H9 (cell line): ENCODE results near the gene SIRT7. TPM values are rescaled to one million over a fixed set of nuclear protein-coding genes. Genes with fewer than 3 reads are reported as not detected.

Experiments
- DNase-seq: peaks from one replicate; pipeline ENCODE4 v3.0.0-alpha.2; 2017
- H2AFZ ChIP-seq: one replicate; pipeline ENCODE4 v1.6.1; 2013; ENCODE audit warnings: mild to moderate bottlenecking, low read length, control low read depth, moderate library complexity
- H2AK5ac ChIP-seq: 2 replicates; pipeline ENCODE4 v1.6.1; 2013; ENCODE audit warnings: low read length, control low read depth, mixed read lengths; ENCODE audit not compliant: insufficient read length
- H2BK120ac ChIP-seq: one replicate; pipeline ENCODE4 v1.6.1; 2013; ENCODE audit warnings: low read depth, mild to moderate bottlenecking, low read length, control low read depth, inconsistent platforms; ENCODE audit not compliant: poor library complexity, severe bottlenecking
- H2BK12ac ChIP-seq: 2 replicates; pipeline ENCODE4 v1.6.1; 2013; ENCODE audit warnings: low read length, control low read depth, mixed read lengths, low read depth; ENCODE audit not compliant: insufficient read length
- H2BK15ac ChIP-seq: 2 replicates; pipeline ENCODE4 v1.6.1; 2013; ENCODE audit warnings: low read depth, low read length, control low read depth
- H2BK20ac ChIP-seq: one replicate; pipeline ENCODE4 v1.6.1; 2013; ENCODE audit warnings: low read depth, mild to moderate bottlenecking, low read length, control low read depth, inconsistent platforms; ENCODE audit not compliant: poor library complexity, severe bottlenecking
- H2BK5ac ChIP-seq: 2 replicates; pipeline ENCODE4 v1.6.1; 2013; ENCODE audit warnings: low read length, control low read depth, mixed read lengths; ENCODE audit not compliant: insufficient read length
- H3K14ac ChIP-seq: 2 replicates; pipeline ENCODE4 v1.6.1; 2013; ENCODE audit warnings: low read length, control low read depth; ENCODE audit not compliant: insufficient read depth
- H3K18ac ChIP-seq: 2 replicates; pipeline ENCODE4 v1.6.1; 2013; ENCODE audit warnings: low read depth, mild to moderate bottlenecking, mixed read lengths, low read length, control low read depth; ENCODE audit not compliant: insufficient read length
- H3K23ac ChIP-seq: 2 replicates; pipeline ENCODE4 v1.6.1; 2013; ENCODE audit warnings: low read length, control low read depth, mixed read lengths, low read depth; ENCODE audit not compliant: insufficient read length
- H3K23me2 ChIP-seq: 2 replicates; pipeline ENCODE4 v1.6.1; 2013; ENCODE audit warnings: low read depth, mild to moderate bottlenecking, mixed read lengths, low read length, control low read depth; ENCODE audit not compliant: insufficient read length, poor library complexity, severe bottlenecking
- H3K27ac ChIP-seq: 2 replicates; pipeline ENCODE4 v1.5.1; 2013; ENCODE audit warnings: low read length, control low read depth, mixed read lengths, low read depth; ENCODE audit not compliant: insufficient read length
- H3K27me3 ChIP-seq: 2 replicates; pipeline ENCODE4 v1.6.1; 2013; ENCODE audit warnings: low read length, control low read depth, inconsistent platforms; ENCODE audit not compliant: insufficient read depth
- H3K4ac ChIP-seq: 2 replicates; pipeline ENCODE4 v1.6.1; 2013; ENCODE audit warnings: low read depth, mild to moderate bottlenecking, control low read depth, inconsistent platforms, low read length, moderate library complexity
- H3K4me1 ChIP-seq: 2 replicates; pipeline ENCODE4 v1.6.1; 2013; ENCODE audit warnings: low read length, control low read depth, inconsistent platforms; ENCODE audit not compliant: insufficient read depth
- H3K4me2 ChIP-seq: 2 replicates; pipeline ENCODE4 v1.6.1; 2013; ENCODE audit warnings: low read length, control low read depth, mixed read lengths; ENCODE audit not compliant: insufficient read length, insufficient read depth
- H3K56ac ChIP-seq: 2 replicates; pipeline ENCODE4 v1.6.1; 2013; ENCODE audit warnings: low read depth, mild to moderate bottlenecking, mixed read lengths, low read length, control low read depth; ENCODE audit not compliant: insufficient read length
- H3K79me1 ChIP-seq: 2 replicates; pipeline ENCODE4 v1.6.1; 2013; ENCODE audit warnings: low read depth, mild to moderate bottlenecking, moderate library complexity, low read length, control low read depth, inconsistent platforms; ENCODE audit not compliant: insufficient read depth, poor library complexity, severe bottlenecking
- H3K79me2 ChIP-seq: 2 replicates; pipeline ENCODE4 v1.6.1; 2013; ENCODE audit warnings: low read length, control low read depth, inconsistent platforms; ENCODE audit not compliant: insufficient read depth
- H3K9ac ChIP-seq: 2 replicates; pipeline ENCODE4 v1.6.1; 2013; ENCODE audit warnings: low read length, control low read depth, mixed read lengths; ENCODE audit not compliant: insufficient read length; ENCODE audit errors: extremely low read depth
- H3K9me3 ChIP-seq: one replicate; pipeline ENCODE4 v1.6.1; 2013; ENCODE audit warnings: low read depth, low read length, inconsistent platforms; ENCODE audit not compliant: control insufficient read depth
- H3T11ph ChIP-seq: one replicate; pipeline ENCODE4 v1.6.1; 2013; ENCODE audit warnings: mild to moderate bottlenecking, low read length, control low read depth, inconsistent platforms
- H4K20me1 ChIP-seq: one replicate; pipeline ENCODE4 v1.6.1; 2013; ENCODE audit not compliant: control insufficient read depth, insufficient read length, insufficient read depth
- H4K5ac ChIP-seq: 2 replicates; pipeline ENCODE4 v1.6.1; 2013; ENCODE audit warnings: low read depth, mild to moderate bottlenecking, mixed read lengths, low read length, control low read depth; ENCODE audit not compliant: insufficient read length
- H4K8ac ChIP-seq: replicated peaks from 2 replicates; pipeline ENCODE4 v1.6.1; 2013; ENCODE audit warnings: low read length, control low read depth, mixed read lengths, low read depth; ENCODE audit not compliant: insufficient read length
- H4K91ac ChIP-seq: 2 replicates; pipeline ENCODE4 v1.6.1; 2013; ENCODE audit warnings: low read depth, mild to moderate bottlenecking, moderate library complexity, mixed read lengths, low read length, control low read depth; ENCODE audit not compliant: insufficient read length
- H3K27ac Mint-ChIP-seq, 3 experiments: 2 replicates in 2 of 3; 3 replicates in 1 of 3; pipeline ENCODE4 v1.8.0; 2020 to 2021; ENCODE audit warnings: mixed read lengths in 3 of 3, mild to moderate bottlenecking in 1 of 3, moderate library complexity in 1 of 3
- H3K27me3 Mint-ChIP-seq: 2 replicates; pipeline ENCODE4 v1.8.0; 2021; ENCODE audit warnings: low read depth, mild to moderate bottlenecking, moderate library complexity, mixed read lengths
- H3K36me3 Mint-ChIP-seq, 3 experiments: 2 replicates in 2 of 3; 3 replicates in 1 of 3; pipeline ENCODE4 v1.8.0; 2020 to 2021; ENCODE audit warnings: low read depth in 3 of 3, mixed read lengths in 3 of 3; ENCODE audit not compliant: insufficient read depth in 1 of 3
- H3K4me1 Mint-ChIP-seq, 2 experiments: 2 replicates each; pipeline ENCODE4 v1.8.0; 2020; ENCODE audit warnings: mixed read lengths in 2 of 2
- H3K4me3 Mint-ChIP-seq, 2 experiments: 2 replicates in 1 of 2; 3 replicates in 1 of 2; pipeline ENCODE4 v1.8.0; 2020 to 2021; ENCODE audit warnings: mild to moderate bottlenecking in 2 of 2, mixed read lengths in 2 of 2, moderate library complexity in 1 of 2
- H3K9me3 Mint-ChIP-seq, 2 experiments: 2 replicates in 1 of 2; 3 replicates in 1 of 2; pipeline ENCODE4 v1.8.0; 2020; ENCODE audit warnings: mild to moderate bottlenecking in 2 of 2, mixed read lengths in 2 of 2, moderate library complexity in 1 of 2
- CTCF ChIP-seq: fragments of 200-600 bp; sonication (generic); conservative IDR thresholded peaks from 3 replicates; pipeline ENCODE4 v1.8.0; 2021; ENCODE audit warnings: antibody characterized with exemption, mild to moderate bottlenecking
- WGBS: extraction: QIAGEN DNeasy Blood & Tissue Kit; methylation state at CpG from one replicate; pipeline ENCODE4 v1.1.7; 2013; ENCODE audit warnings: missing lambda C conversion rate, low lambda C conversion rate, mixed read lengths; ENCODE audit not compliant: insufficient read length; ENCODE audit errors: extremely low coverage; 5-methylcytosine and 5-hydroxymethylcytosine counted together
- total RNA-seq: library from RNA; stranded (reverse); gene quantifications from 2 replicates; pipeline ENCODE4 v1.2.1, GENCODE V29; 2021

SIRT7 gene
- total RNA-seq, 1 experiment from 2014 or later = 29.7 TPM

- no peak overlapping the region for H3K9ac ChIP-seq
- no peak overlapping the region for H3K4me3 Mint-ChIP-seq
- H3K4me1 ChIP-seq = peaks cover 3% of the 10 kb centered on the region; the same call in 1 of the 2 replicates
- H3K14ac ChIP-seq = no peak overlapping the region
- no peak overlapping the region for H3K27ac Mint-ChIP-seq
- no peak for DNase-seq
- H3K4me2 ChIP-seq = no peak overlapping the region
- H2BK20ac ChIP-seq = no peak overlapping the region
- peaks cover 22% of the 10 kb centered on the region; the same call in 1 of the 2 replicates for H3K79me2 ChIP-seq
- H3K4me1 Mint-ChIP-seq = peaks cover 44 to 47% of the 10 kb centered on the region in 2 experiments
- H3K27ac ChIP-seq = no peak overlapping the region
- H3K9me3 Mint-ChIP-seq = no peaks in the 10 kb centered on the region; a peak in 1 of 5 replicates
- H2BK15ac ChIP-seq = no peak overlapping the region
- no peaks in the 10 kb centered on the region for H4K20me1 ChIP-seq
- peaks cover 9% of the 10 kb centered on the region for H3K23me2 ChIP-seq
- no peak overlapping the region for H2AK5ac ChIP-seq
- no peak overlapping the region for H3T11ph ChIP-seq
- H4K91ac ChIP-seq = no peak overlapping the region
- no peaks in the 10 kb centered on the region for H3K27me3 ChIP-seq
- no CpG with 5 or more reads among the region's 3 CpGs for WGBS
- H3K18ac ChIP-seq = no peak overlapping the region
- no peak overlapping the region for H2BK12ac ChIP-seq
- no peak overlapping the region for H2BK120ac ChIP-seq
- H3K9me3 ChIP-seq = no peaks in the 10 kb centered on the region
- H4K8ac ChIP-seq = no peak overlapping the region
- H2AFZ ChIP-seq = no peak overlapping the region
- H3K4ac ChIP-seq = no peak overlapping the region
- no peak overlapping the region for H3K56ac ChIP-seq
- peaks cover 12 to 33% (median 27%) of the 10 kb centered on the region in 3 experiments; a peak in 6 of 7 replicates for H3K36me3 Mint-ChIP-seq
- peaks cover 5% of the 10 kb centered on the region for H3K79me1 ChIP-seq
- H3K27me3 Mint-ChIP-seq = no peaks in the 10 kb centered on the region
- no peak overlapping the region for H2BK5ac ChIP-seq
- TF ChIP-seq CTCF = no peak
- no peak overlapping the region for H3K23ac ChIP-seq
- no peak overlapping the region for H4K5ac ChIP-seq
Measured at GRCh38 chr17:81921537-81921862, 3.5 kb upstream of the SIRT7 start.
